ENCODE measurements around the gene ZBTB47. TPM values are rescaled to one million over a fixed set of nuclear protein-coding genes. Genes with fewer than 3 reads are reported as not detected.

The ZBTB47 gene
- total RNA-seq, 2 donors from 2014 or later: 1.9 to 2.7 TPM

DNA sequence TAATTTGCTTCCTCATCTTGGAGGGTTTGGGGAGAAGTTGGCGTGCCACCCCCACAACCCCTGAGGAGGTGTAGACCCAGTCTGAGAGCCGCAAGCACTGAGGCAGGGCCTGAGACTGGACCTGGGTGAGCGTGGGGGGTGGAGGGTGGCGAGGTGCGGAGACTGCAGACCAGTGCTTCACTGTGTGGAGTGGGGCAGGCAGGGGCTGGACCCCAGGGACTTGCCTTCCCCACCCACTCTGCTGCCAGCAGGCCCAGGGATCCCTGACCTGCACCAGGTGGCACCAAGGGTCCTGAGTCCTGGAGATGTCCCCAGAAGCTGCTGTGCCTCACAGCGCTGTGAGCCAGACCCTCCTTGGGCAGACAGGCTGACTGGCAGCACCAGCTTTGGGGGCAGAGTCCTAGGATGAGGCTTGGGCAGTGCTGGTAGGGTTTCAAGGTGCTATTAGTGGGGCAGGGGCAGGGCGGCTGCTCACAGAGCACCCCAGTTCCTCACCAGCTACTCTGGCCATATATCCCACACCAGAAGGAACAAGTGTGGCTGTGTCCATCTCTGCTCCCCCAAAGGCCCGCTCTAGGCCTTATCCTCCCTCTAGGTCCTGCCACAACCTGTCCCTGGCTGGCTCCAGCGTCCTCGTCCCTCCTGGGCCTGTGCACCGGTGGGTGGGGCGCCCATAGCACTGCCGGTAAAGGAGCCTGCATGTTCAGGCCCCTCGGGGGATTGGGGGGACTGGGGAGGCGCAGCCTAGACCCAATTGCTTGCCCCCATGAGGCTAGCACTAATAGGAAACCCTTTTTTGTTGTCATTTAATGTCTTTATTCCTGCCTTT lies 11.8 kb downstream of the ZBTB47 start:
- Mint-ChIP-seq H3K27ac (no peak overlapping the region), H3K4me1 (ENCODE audit: low read depth in 2 of 2) (no peaks in the 10 kb centered on the region), H3K27me3 (no peaks in the 10 kb centered on the region), H3K36me3 (no peaks in the 10 kb centered on the region), H3K4me3 (no peak overlapping the region), H3K9me3 (no peaks in the 10 kb centered on the region)
- no peak for DNase-seq (ENCODE audit: low spot score)
- ATAC-seq: no peak

GRCh38 chr3:42666022-42666421 lies 12.5 kb downstream of the ZBTB47 start:
- Mint-ChIP-seq H3K4me3 (no peak overlapping the region), H3K4me1 (ENCODE audit: low read depth in 2 of 2) (no peaks in the 10 kb centered on the region), H3K27ac (no peak overlapping the region), H3K9me3 (no peaks in the 10 kb centered on the region), H3K27me3 (no peaks in the 10 kb centered on the region), H3K36me3 (no peaks in the 10 kb centered on the region)
- DNase-seq (ENCODE audit: low spot score) (no peak), ATAC-seq (no peak)

- no peak for DNase-seq (ENCODE audit: low spot score)
- no peak overlapping the region for H3K4me3 Mint-ChIP-seq
- ATAC-seq: no peak
- no peaks in the 10 kb centered on the region for H3K36me3 Mint-ChIP-seq
- no peaks in the 10 kb centered on the region for H3K4me1 Mint-ChIP-seq (ENCODE audit: low read depth in 2 of 2)
- no peaks in the 10 kb centered on the region for H3K9me3 Mint-ChIP-seq
- H3K27me3 Mint-ChIP-seq: peaks cover 0 to under 1% of the 10 kb centered on the region in 2 donors
- no peak overlapping the region for H3K27ac Mint-ChIP-seq
These were observed 13.1 kb downstream of the ZBTB47 start for GRCh38 chr3:42666577-42666998.

DNA sequence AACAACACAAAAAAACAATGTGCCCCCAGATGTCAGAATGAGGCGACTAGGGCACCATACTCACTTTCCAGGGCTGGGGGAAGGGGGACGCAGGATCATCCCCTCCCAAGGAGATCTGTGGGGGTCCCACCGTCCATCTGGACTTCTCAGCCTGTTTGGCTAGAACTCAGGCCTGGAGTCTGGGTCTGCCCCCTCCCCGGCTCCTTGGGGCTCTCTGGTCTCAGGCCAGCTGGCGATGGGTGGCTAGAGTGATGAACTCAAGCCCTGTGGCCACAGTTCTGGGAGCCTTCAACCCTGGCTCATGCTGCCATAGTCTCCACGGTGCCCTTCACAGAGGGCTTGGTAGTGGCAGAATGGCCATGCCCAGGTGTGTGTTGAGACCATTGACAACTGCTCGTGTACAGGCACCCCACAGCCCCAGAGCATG lies 13.6 kb downstream of the ZBTB47 start:
- Mint-ChIP-seq H3K27ac (no peak overlapping the region), H3K4me1 (ENCODE audit: low read depth in 2 of 2) (no peaks in the 10 kb centered on the region), H3K9me3 (no peaks in the 10 kb centered on the region), H3K4me3 (no peak overlapping the region), H3K27me3 (peaks cover 0 to 3% of the 10 kb centered on the region in 2 donors), H3K36me3 (no peaks in the 10 kb centered on the region)
- DNase-seq (ENCODE audit: low spot score) (no peak), ATAC-seq (no peak)

- Mint-ChIP-seq H3K4me3 (no peak overlapping the region), H3K9me3 (no peaks in the 10 kb centered on the region)
These were observed 14.3 kb downstream of the ZBTB47 start for GRCh38 chr3:42667523-42668412.

DNA sequence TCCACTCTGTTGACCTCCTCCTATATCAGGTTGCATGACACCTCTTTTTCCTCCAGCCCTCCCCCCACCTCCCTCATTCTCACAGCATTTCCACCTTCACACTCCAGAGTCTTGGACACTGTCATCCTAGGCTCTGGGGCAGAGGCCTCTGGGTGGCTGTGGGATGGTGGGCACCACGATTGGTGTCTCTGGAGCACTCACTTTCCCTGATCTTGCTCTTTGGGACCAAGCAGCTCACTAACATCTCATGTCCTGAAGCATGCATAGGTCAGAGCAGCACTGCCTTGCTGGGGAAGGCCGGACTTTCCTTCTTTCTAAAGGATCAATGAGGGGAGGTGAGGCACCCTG lies 14.9 kb downstream of the ZBTB47 start:
- Mint-ChIP-seq H3K4me3 (no peak overlapping the region), H3K27me3 (peaks cover 0 to 3% of the 10 kb centered on the region in 2 donors)
- ATAC-seq: no peak

More at GRCh38 chr3:42667523-42668412, 14.3 kb downstream of the ZBTB47 start:
- Mint-ChIP-seq H3K4me1 (ENCODE audit: low read depth in 2 of 2) (no peaks in the 10 kb centered on the region), H3K27ac (no peak overlapping the region), H3K36me3 (no peaks in the 10 kb centered on the region), H3K27me3 (peaks cover 0 to 3% of the 10 kb centered on the region in 2 donors)
- no peak for ATAC-seq
- DNase-seq (ENCODE audit: low spot score): no peak

GRCh38 chr3:42668793-42669217 lies 15.3 kb downstream of the ZBTB47 start:
- H3K36me3 Mint-ChIP-seq: no peaks in the 10 kb centered on the region
- DNase-seq (ENCODE audit: low spot score): no peak

More for the DNA sequence above, 14.9 kb downstream of the ZBTB47 start:
- Mint-ChIP-seq H3K27ac (no peak overlapping the region), H3K36me3 (no peaks in the 10 kb centered on the region), H3K4me1 (ENCODE audit: low read depth in 2 of 2) (no peaks in the 10 kb centered on the region), H3K9me3 (no peaks in the 10 kb centered on the region)
- DNase-seq (ENCODE audit: low spot score): no peak

GRCh38 chr3:42670051-42670576 lies 16.6 kb downstream of the ZBTB47 start:
- Mint-ChIP-seq H3K27me3 (peaks cover 0 to 5% of the 10 kb centered on the region in 2 donors), H3K4me1 (ENCODE audit: low read depth in 2 of 2) (no peaks in the 10 kb centered on the region), H3K36me3 (no peaks in the 10 kb centered on the region), H3K9me3 (no peaks in the 10 kb centered on the region), H3K27ac (no peak overlapping the region), H3K4me3 (no peak overlapping the region)
- DNase-seq (ENCODE audit: low spot score) (no peak), ATAC-seq (no peak)

More at GRCh38 chr3:42668793-42669217, 15.3 kb downstream of the ZBTB47 start:
- H3K27me3 Mint-ChIP-seq: peaks cover 0 to 3% of the 10 kb centered on the region in 2 donors
- ATAC-seq: no peak
- H3K4me3 Mint-ChIP-seq: no peak overlapping the region
- H3K9me3 Mint-ChIP-seq: no peaks in the 10 kb centered on the region
- H3K4me1 Mint-ChIP-seq (ENCODE audit: low read depth in 2 of 2): no peaks in the 10 kb centered on the region
- H3K27ac Mint-ChIP-seq: no peak overlapping the region

- H3K27ac Mint-ChIP-seq: no peak overlapping the region
- H3K4me3 Mint-ChIP-seq: no peak overlapping the region
- no peaks in the 10 kb centered on the region for H3K36me3 Mint-ChIP-seq
- DNase-seq (ENCODE audit: low spot score) (no peak), ATAC-seq (no peak)
- H3K4me1 Mint-ChIP-seq (ENCODE audit: low read depth in 2 of 2): no peaks in the 10 kb centered on the region
- no peaks in the 10 kb centered on the region for H3K9me3 Mint-ChIP-seq
- peaks cover 0 to 6% of the 10 kb centered on the region in 2 donors for H3K27me3 Mint-ChIP-seq
These were observed 17.2 kb downstream of the ZBTB47 start for GRCh38 chr3:42670670-42671069.

DNA sequence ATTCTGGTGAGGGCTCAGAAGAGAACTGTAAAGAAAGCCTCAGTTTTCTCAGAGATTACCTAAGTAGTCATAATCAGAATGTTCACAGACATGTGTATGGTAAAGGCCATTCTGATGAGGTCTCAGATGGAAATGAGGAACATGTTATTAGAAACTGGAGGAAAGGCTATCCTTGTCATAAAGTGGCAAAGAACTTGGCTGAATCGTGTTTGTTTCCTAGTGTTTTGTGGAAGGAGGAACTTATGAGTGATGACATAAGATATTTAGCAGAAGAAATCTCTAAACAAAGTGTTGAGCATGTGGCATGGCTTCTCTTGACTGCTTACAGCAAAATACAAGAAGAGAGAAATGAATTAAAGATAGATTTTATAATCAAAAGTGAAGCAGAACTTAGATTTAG lies 19.0 kb downstream of the ZBTB47 start:
- no peaks in the 10 kb centered on the region for H3K36me3 Mint-ChIP-seq
- no peak overlapping the region for H3K4me3 Mint-ChIP-seq
- DNase-seq (ENCODE audit: low spot score): no peak
- H3K27me3 Mint-ChIP-seq: peaks cover 11 to 14% of the 10 kb centered on the region in 2 donors
- no peaks in the 10 kb centered on the region for H3K4me1 Mint-ChIP-seq (ENCODE audit: low read depth in 2 of 2)
- no peak for ATAC-seq
- H3K9me3 Mint-ChIP-seq: no peaks in the 10 kb centered on the region
- no peak overlapping the region for H3K27ac Mint-ChIP-seq

DNA sequence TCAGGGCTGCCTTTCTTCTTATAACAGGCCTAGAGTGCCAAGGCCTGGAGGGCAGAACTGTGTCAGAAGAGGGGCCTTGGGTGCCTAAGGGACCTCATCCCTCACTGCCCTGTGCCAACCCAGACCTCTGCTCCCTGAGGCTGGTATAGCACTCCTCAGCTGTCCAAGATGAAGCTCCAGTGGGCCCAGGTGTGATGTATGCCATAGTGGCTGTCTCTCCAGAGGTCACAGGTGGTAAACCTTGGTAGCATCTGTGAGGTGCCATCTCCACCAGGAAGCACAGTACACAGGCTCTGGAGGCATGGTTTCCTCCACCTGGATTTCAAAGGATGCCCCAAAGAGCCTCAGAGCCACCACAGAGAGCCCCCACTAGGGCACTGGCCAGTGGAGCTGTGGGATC lies 19.6 kb downstream of the ZBTB47 start:
- ATAC-seq (peak in 1 of 2 donors; percentile 54), DNase-seq (ENCODE audit: low spot score) (peak; percentile 8)
- Mint-ChIP-seq H3K4me3 (no peak overlapping the region), H3K27ac (no peak overlapping the region), H3K36me3 (no peaks in the 10 kb centered on the region), H3K27me3 (peaks cover 17 to 20% of the 10 kb centered on the region in 2 donors), H3K9me3 (peaks cover 5% of the 10 kb centered on the region), H3K4me1 (ENCODE audit: low read depth in 2 of 2) (no peaks in the 10 kb centered on the region)

DNA sequence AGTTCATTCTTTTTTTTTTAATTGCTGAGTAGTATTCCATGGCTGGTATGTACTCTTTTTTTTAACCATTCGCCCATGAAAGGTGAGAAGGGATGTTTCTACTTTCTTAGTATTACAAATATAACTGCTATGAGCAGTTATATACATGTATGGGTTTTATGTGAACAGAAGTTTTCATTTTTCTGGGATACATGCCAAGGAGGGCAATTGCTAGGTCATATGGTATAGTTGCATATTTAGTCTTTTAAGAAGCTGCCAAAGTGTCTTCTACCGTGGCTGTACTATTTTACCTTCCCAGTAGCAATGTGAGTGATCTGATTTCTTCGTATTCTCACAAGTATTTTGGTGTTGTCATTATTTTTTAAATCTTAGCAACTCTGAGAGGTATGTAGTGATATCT lies 20.6 kb downstream of the ZBTB47 start:
- no peak for DNase-seq (ENCODE audit: low spot score)
- ATAC-seq: no peak
- H3K27ac Mint-ChIP-seq: no peak overlapping the region
- H3K4me3 Mint-ChIP-seq: no peak overlapping the region
- H3K9me3 Mint-ChIP-seq: peaks cover 8% of the 10 kb centered on the region
- no peaks in the 10 kb centered on the region for H3K36me3 Mint-ChIP-seq
- peaks cover 0 to 4% of the 10 kb centered on the region in 2 donors for H3K4me1 Mint-ChIP-seq (ENCODE audit: low read depth in 2 of 2)
- peaks cover 20 to 23% of the 10 kb centered on the region in 2 donors for H3K27me3 Mint-ChIP-seq

DNA sequence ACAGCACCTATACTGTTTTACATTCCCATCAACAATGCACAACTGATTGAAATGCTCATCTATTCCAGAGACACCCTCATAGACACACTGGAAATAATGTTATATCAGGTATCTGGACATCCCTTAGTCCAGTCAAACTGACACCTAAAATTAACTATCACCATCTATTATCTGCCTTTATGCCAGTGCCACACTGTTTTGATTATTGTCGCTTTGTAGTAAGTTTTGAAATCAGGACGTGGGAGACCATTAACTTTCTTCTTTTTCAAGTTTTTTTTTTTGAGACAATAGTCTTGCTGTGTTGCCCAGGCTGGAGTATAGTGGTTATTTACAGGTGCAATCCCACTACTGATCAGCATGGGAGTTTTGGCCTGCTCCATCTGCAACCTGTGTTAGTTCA lies 22.4 kb downstream of the ZBTB47 start:
- DNase-seq (ENCODE audit: low spot score) (no peak), ATAC-seq (no peak)
- H3K36me3 Mint-ChIP-seq: no peaks in the 10 kb centered on the region
- peaks cover 0 to 4% of the 10 kb centered on the region in 2 donors for H3K4me1 Mint-ChIP-seq (ENCODE audit: low read depth in 2 of 2)
- peaks cover 20 to 23% of the 10 kb centered on the region in 2 donors for H3K27me3 Mint-ChIP-seq
- peaks cover 8% of the 10 kb centered on the region for H3K9me3 Mint-ChIP-seq
- no peak overlapping the region for H3K27ac Mint-ChIP-seq
- H3K4me3 Mint-ChIP-seq: no peak overlapping the region

All from natural killer cell treated with Interleukin-12 subunit alpha and Interleukin-12 subunit beta and Interleukin-15 and Interleukin-18, amount 100 ng/mL, for 72 hours (primary cell).